GM12872 (cell line): Measurements from ENCODE around the gene DDX24.

Source experiments
- CTCF ChIP-seq: IDR thresholded peaks from 3 replicates; pipeline ENCODE4 v1.5.1; 2011; ENCODE audit warnings: low read depth, mild to moderate bottlenecking, low read length, moderate library complexity; ENCODE audit not compliant: insufficient read depth

DDX24 gene

GRCh38 chr14:94027566-94028449 lies 53.2 kb downstream of the DDX24 start:
- no peak for TF ChIP-seq CTCF

- no peak for TF ChIP-seq CTCF
Observed at GRCh38 chr14:94026889-94027469, 54.0 kb downstream of the DDX24 start.

GRCh38 chr14:94026173-94026888 lies 54.7 kb downstream of the DDX24 start, which contains the start of gene OTUB2:
Gene OTUB2, plus strand, starts transcription at chr14:94026340. Its CDS starts 198 bp downstream, at chr14:94026538.
- TF ChIP-seq CTCF: no peak

GRCh38 chr14:94025720-94026119 lies 55.3 kb downstream of the DDX24 start:
- no peak for TF ChIP-seq CTCF

GRCh38 chr14:94024549-94024948 lies 56.5 kb downstream of the DDX24 start:
- no peak for TF ChIP-seq CTCF

- no peak for TF ChIP-seq CTCF
Observed at GRCh38 chr14:94022532-94023411, 58.2 kb downstream of the DDX24 start.
